Mucosa of descending colon (tissue), 3 donors: ENCODE data around the gene NUP35. TPM values are rescaled to one million over a fixed set of nuclear protein-coding genes. Genes with fewer than 3 reads are reported as not detected.

Experiments
- ATAC-seq: fragments of 200-7000 bp; cut with Tn5 transposase; one replicate; pipeline ENCODE4 v1.9.1; 2020; ENCODE audit warnings: mild to moderate bottlenecking, moderate library complexity
- DNase-seq, 3 donors: peaks; one replicate each; pipeline ENCODE4 v3.0.0-alpha.2; 2020
- H3K36me3 ChIP-seq: fragments of 200-600 bp; one replicate; pipeline ENCODE4 v1.8.0; 2021; ENCODE audit warnings: low read depth, mild to moderate bottlenecking
- H3K4me1 ChIP-seq: fragments of 200-600 bp; one replicate; pipeline ENCODE4 v1.8.0; 2021; ENCODE audit warnings: low read depth, mild to moderate bottlenecking
- H3K4me3 ChIP-seq: fragments of 200-600 bp; one replicate; pipeline ENCODE4 v1.8.0; 2021; ENCODE audit warnings: mild to moderate bottlenecking
- H3K9me3 ChIP-seq: fragments of 200-600 bp; one replicate; pipeline ENCODE4 v1.8.0; 2021; ENCODE audit warnings: mild to moderate bottlenecking
- CTCF ChIP-seq: fragments of 200-600 bp; IDR thresholded peaks from one replicate; pipeline ENCODE4 v1.8.0; 2022; ENCODE audit warnings: antibody characterized with exemption, mild to moderate bottlenecking
- intact Hi-C, 2 donors: fragments of 100-400 bp; cut with DNase I in 1 of 2; cut with micrococcal nuclease in 1 of 2; formaldehyde crosslinking; loops; one replicate each; pipeline versions ENCODE4 v1.11.0 to v1.11.1; 2022; cut with DNase I, micrococcal nuclease
- total RNA-seq, 3 donors: library from RNA; stranded (reverse); fragmentation: NEBNext Ultra II Directional in 2 of 3; extraction: Animal tissue kit (Norgen Biotek cat#: 25700) in 2 of 3; gene quantifications; one replicate each; pipeline versions ENCODE4 v1.2.1 to v1.2.4, GENCODE V29; 2021 to 2023
- donor health status: DM: no; HTN: no; CAD: no; lungs with moderate emphysema.
- donor health status: DM: no; HTN: no; CAD: no.
- donor health status: DM: no; HTN: yes; CAD: no.

The NUP35 gene
- total RNA-seq, 3 donors from 2014 or later: 12.2 to 14.9 (median 12.7) TPM

DNA sequence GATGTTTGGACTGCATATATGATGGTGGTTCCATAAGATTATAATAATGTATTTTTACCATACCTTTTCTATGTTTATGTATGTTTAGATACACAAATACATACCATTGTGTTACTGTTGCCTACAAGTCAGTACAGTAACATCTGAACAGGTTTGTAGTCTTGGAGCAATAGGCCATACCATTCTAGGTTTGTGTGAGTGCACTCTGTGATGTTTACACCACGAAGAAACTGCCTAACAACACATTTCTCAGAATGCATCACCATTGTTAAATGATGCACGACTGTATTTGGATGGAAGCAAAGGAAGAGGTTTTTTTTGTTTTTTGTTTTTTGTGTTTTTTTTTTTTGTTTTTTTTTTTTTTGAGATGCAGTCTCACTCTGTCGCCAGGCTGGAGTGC is 36.2 kb upstream of the NUP35 start:
- no peak for TF ChIP-seq CTCF
- intact Hi-C loops: no loop called here
- ATAC-seq (no peak), DNase-seq (no peak)
- Histone ChIP-seq H3K36me3 (no peaks in the 10 kb centered on the region), H3K4me1 (no peaks in the 10 kb centered on the region), H3K4me3 (no peak overlapping the region), H3K9me3 (no peaks in the 10 kb centered on the region)

DNA sequence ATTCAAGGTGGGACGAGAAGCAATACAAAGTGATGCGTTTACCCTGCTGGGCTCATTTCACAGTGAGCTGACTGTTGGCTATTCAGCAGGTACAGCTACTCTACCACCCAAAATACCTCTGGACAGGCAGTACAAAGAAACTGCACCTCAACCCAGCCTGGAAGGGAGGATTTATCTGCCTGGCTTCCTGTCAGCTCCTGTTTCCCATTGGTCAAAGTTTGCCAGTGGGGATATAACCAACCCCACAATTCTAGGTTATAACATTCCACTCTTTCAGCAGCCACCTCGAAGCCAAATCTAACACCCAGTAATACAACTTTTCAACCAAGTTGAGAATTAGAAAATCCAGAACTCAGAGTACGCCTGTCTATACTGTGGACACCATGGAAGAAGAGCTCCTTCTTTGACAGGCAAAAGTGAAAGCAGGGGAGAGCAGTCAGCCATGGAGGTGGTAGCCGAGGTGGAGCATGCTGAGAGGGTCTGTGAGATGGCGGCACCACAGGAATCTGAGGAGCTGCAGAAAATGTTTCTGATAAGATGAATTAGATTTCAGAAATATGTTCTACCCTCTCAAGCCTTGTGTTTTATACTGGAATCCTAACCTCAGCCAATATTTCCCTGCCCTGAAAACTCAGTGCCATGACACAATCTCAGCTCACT is 34.9 kb upstream of the NUP35 start:
- no peaks in the 10 kb centered on the region for H3K4me1 ChIP-seq
- no peaks in the 10 kb centered on the region for H3K36me3 ChIP-seq
- intact Hi-C loops: no loop called here
- H3K9me3 ChIP-seq: no peaks in the 10 kb centered on the region
- H3K4me3 ChIP-seq: no peak overlapping the region
- ATAC-seq (no peak), DNase-seq (no peak)
- no peak for TF ChIP-seq CTCF

DNA sequence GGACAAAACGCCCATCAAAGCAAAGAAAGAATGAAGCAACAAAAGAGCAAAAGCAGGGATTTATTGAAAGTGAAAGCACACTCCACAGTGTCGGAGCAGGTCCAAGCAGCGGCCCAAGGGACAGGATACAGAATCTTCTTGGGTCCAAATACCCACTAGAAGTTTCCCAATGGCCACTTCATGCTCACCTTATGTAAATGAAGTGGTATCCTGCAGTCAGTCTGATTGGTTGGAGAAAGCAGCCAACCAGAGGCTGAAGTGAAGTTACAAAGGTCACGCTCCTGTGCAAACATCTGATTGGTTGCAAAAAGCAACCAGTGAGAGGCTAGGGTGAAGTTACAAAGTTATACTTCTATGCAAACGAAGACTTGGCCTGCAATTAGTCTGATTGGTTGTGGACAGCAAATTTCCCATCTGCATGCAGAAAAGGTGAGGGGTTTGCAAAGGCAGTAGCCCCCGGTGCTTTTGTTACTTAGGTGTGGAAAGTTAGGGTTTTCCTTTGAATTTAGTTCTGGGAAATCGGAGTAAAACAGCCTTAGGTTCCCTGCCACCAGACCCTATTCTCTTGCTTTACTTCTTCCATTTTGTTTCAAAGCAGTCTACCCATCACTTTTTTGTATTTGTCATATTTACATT is 32.8 kb upstream of the NUP35 start:
- Histone ChIP-seq H3K36me3 (no peaks in the 10 kb centered on the region), H3K9me3 (no peaks in the 10 kb centered on the region), H3K4me3 (no peak overlapping the region), H3K4me1 (no peaks in the 10 kb centered on the region)
- DNase-seq (no peak), ATAC-seq (no peak)
- TF ChIP-seq CTCF: no peak
- intact Hi-C loops: no loop called here

DNA sequence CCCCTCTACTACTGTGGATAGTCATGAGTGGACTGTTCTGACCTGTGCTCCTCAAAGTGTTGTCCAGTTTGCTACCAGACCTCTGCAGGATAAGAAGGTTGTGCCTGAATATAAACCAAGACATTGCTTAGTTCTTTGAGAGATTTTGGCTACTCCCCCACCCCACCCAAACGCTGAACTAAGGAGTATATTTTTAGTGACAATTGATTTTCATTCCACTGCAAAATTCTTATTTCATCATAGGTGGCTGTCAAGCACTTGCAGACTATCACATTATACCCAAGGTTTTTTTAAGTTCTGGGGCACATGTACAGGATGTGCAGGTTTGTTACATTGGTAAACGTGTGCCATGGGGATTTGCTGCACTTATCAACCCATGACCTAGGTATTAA is 32.3 kb upstream of the NUP35 start:
- ATAC-seq: no peak
- no peak for TF ChIP-seq CTCF
- no peak for DNase-seq
- Histone ChIP-seq H3K36me3 (no peaks in the 10 kb centered on the region), H3K4me3 (no peak overlapping the region), H3K4me1 (no peaks in the 10 kb centered on the region), H3K9me3 (no peaks in the 10 kb centered on the region)
- intact Hi-C loops: no loop called here

GRCh38 chr2:183093857-183094657 is 30.2 kb upstream of the NUP35 start:
- Histone ChIP-seq H3K4me3 (no peak overlapping the region), H3K9me3 (no peaks in the 10 kb centered on the region), H3K4me1 (no peaks in the 10 kb centered on the region), H3K36me3 (no peaks in the 10 kb centered on the region)
- no peak for TF ChIP-seq CTCF
- DNase-seq (no peak), ATAC-seq (no peak)
- intact Hi-C loops: no loop called here
